Urinary bladder (tissue), 4 donors: ENCODE data around the gene EXOC6B. TPM values are rescaled to one million over a fixed set of nuclear protein-coding genes. Genes with fewer than 3 reads are reported as not detected.
"Not testable (repeated sequence)": the region's sequence is repeated elsewhere in the genome, so short reads cannot be mapped to it uniquely, and the experiment has no call there.

ENCODE experiments used
- DNase-seq: peaks from one replicate; pipeline ENCODE4 v3.0.0-alpha.2; 2015; ENCODE audit errors: extremely low spot score
- H3K27ac ChIP-seq: one replicate; pipeline ENCODE4 v1.5.1; 2013; ENCODE audit warnings: low read depth, mild to moderate bottlenecking, moderate library complexity
- H3K36me3 ChIP-seq: one replicate; pipeline ENCODE4 v1.6.1; 2013; ENCODE audit warnings: mild to moderate bottlenecking, moderate library complexity; ENCODE audit not compliant: insufficient read depth
- H3K4me1 ChIP-seq: one replicate; pipeline ENCODE4 v1.6.1; 2013; ENCODE audit warnings: mild to moderate bottlenecking, moderate library complexity; ENCODE audit not compliant: insufficient read depth
- H3K4me3 ChIP-seq: one replicate; pipeline ENCODE4 v1.5.1; 2013; ENCODE audit warnings: low read depth, low read length
- WGBS: extraction: QIAGEN DNeasy Blood & Tissue Kit; methylation state at CpG from one replicate; pipeline ENCODE4 v1.1.7; 2013; 5-methylcytosine and 5-hydroxymethylcytosine counted together
- polyA plus RNA-seq: library from polyadenylated mRNA; stranded (reverse); fragments of 200-250 nt; gene quantifications from one replicate; pipeline ENCODE4 v1.2.3, GENCODE V29; 2013
- total RNA-seq: library from RNA; depleted of rRNA; stranded (reverse); fragments of >200 nt; gene quantifications from one replicate; pipeline ENCODE4 v1.2.3, GENCODE V29; 2014
- donor health status: healthy with polysubstance abuse.
- donor health status: healthy.

The EXOC6B gene
- total and polyA plus RNA-seq, 2 donors = 14.5 to 47.6 TPM

DNA sequence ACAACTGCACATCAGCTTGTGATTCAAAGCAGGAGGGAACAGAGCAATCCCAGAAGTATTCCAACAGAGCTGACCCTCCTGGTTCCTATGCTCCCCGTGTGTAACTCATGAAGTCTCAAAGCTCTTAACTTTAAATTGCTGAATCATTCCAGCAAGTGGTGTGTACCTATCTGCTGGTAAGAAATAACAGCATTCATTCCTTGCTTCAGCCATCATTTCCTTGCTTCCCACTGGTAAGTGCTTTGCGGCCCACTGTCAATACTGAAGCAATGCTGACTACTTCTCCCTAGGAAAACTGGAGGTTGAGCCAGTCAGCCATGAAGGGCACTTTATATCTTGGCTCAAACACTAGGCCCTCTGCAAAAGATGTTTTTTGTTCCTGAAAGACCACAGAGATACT is 222.4 kb downstream of the EXOC6B start:
- 89% methylated on average over 2 of the region's 2 CpGs for WGBS
- H3K4me1 ChIP-seq = no peaks in the 10 kb centered on the region
- H3K4me3 ChIP-seq = no peak overlapping the region
- H3K27ac ChIP-seq = no peak overlapping the region
- H3K36me3 ChIP-seq = no peaks in the 10 kb centered on the region
- no peak for DNase-seq

DNA sequence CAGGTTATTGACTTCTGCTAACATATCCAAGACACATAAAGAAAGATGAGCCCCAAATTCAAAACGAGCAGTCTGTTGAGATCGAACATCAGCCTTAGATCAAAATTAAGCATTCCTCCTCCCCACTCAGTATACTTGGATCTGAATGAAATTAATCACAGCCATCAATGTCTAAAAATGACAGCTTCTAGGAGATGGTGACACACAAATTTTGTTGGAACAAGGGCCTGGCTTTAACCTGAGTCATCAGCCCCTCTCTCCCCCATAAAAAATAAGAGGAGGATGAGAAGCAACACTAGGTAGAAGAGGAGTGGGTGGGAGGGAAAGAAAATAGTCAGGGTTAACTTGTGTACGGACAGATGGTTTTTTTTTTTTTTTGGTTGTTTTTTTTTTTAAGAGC is 223.1 kb downstream of the EXOC6B start:
- WGBS = 87% methylated on average over 3 of the region's 3 CpGs
- Histone ChIP-seq H3K36me3 (no peaks in the 10 kb centered on the region), H3K27ac (no peak overlapping the region), H3K4me1 (no peaks in the 10 kb centered on the region), H3K4me3 (no peak overlapping the region)
- no peak for DNase-seq

DNA sequence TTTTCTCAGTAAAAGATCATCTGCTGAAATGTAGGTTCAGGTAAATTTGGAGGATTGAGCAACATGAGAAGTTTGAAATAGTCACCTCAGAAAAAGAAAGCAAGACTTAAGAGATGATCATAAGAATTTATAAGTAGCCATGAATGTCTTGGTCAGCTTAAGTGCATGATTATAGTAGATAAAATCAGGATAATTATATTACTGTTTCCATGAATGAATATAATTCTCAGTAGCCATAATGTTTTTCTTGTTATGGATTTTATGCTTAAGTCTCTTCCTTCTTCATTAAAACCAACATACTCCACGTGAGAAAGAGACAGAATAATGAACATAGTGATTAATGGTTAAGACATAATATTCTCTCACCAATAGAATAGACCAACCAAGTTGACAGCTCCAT is 223.7 kb downstream of the EXOC6B start:
- Histone ChIP-seq H3K4me1 (no peaks in the 10 kb centered on the region), H3K27ac (no peak overlapping the region), H3K36me3 (no peaks in the 10 kb centered on the region), H3K4me3 (no peak overlapping the region)
- no peak for DNase-seq
- WGBS = 83% methylated on average over 1 of the region's 1 CpG

DNA sequence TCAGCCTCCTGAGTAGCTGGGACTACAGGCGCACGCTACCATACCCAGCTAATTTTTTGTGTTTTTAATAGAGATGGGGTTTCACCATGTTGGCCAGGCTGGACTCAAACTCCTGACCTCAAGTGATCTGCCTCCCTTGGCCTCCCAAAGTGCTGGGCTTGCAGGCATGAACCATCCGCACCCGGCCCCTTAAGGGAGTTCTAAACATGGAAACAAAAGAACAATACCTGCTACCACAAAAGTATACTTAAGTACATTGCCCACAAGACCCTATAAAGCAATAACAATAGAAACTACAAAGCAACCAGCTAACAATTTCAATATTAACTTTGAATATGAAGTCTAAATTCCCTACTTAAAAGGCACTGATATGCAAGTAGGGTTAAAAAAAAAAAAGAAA is 242.0 kb downstream of the EXOC6B start:
- H3K4me3 ChIP-seq, H3K36me3 ChIP-seq, DNase-seq, H3K27ac ChIP-seq, H3K4me1 ChIP-seq: not testable (repeated sequence)
- 98% methylated on average over 4 of the region's 4 CpGs for WGBS

DNA sequence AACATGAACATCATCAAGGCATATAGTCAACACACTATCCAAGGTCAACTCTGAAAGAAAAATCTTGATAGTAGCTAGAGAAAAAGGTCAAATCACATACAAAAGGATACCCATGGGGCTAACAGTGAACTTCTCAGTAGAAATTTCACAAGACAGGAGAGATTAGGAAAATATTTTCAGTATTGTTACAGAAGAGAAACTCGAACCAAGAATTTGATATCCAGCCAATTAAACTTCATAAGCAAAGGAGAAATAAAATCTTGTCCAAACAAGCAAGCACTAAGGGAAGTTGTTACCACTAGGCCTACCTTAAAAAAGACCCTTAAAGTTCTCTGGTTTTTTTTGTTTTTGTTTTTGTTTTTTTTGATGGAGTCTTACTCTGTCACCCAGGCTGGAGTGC is 242.5 kb downstream of the EXOC6B start:
- Histone ChIP-seq H3K4me1 (no peaks in the 10 kb centered on the region), H3K36me3 (no peaks in the 10 kb centered on the region), H3K4me3 (no peak overlapping the region), H3K27ac (no peak overlapping the region)
- no peak for DNase-seq
- 28% methylated on average over 1 of the region's 1 CpG for WGBS

DNA sequence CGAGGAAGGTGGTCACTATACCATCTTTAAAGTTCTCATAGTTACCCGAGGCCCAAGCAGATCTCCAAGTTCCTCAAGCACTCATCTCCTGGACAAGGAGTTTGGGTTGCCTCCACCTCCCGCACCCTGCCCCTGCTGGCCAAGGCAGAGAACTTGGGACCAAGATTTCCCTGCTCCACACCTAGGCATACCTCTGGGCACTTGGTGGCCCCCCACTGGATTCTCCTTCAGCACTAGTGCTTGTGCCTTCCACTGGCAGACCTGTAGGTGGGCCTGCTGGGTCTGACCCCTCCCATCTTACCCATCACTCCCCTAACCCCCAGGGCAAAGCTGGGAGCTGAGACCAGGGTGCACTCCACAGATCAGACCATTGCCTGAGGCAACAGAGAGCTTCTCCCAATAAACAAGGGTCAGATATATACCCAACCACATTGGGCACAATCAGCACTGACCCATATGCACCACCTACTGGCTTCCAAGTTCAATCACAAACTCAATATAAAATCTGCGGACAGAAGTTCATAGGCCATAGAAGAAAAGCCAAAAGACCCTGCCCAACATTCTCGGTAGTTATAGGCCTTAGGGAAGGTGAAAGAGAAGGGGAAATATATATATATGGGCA is 244.2 kb downstream of the EXOC6B start:
- WGBS = 84% methylated on average over 5 of the region's 5 CpGs
- Histone ChIP-seq H3K4me1 (no peaks in the 10 kb centered on the region), H3K4me3 (no peak overlapping the region), H3K36me3 (no peaks in the 10 kb centered on the region), H3K27ac (no peak overlapping the region)
- DNase-seq = no peak

DNA sequence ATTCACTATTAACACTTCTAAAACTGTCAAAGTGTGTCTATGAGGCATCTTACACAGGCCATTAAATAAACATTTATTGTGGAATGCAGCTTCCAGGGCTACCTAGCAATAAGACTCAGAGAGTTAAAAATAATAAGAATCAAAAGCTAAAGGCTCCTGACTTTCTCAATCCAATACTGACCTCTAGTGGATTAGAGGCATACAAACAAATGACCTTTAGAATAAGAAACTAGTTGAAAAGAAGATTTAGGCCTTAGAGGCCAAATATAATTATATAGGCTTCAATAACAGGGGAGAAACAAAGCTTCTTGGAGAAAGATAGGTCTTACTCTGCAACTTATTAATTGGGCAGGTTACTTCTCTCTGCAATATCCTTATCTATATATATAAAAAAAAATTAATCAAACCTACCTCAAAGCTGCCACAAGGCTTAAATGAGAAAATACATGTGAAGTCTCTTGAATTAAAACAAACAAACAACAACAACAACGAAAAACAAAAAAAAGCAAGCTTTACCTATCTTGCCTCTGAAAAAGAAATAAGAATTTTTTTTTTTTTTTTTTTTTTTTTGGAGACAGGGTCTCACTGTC is 246.1 kb downstream of the EXOC6B start:
- H3K36me3 ChIP-seq = no peaks in the 10 kb centered on the region
- no peak overlapping the region for H3K4me3 ChIP-seq
- DNase-seq = peak; percentile 18
- WGBS = 56% methylated on average over 1 of the region's 1 CpG
- no peak overlapping the region for H3K27ac ChIP-seq
- no peaks in the 10 kb centered on the region for H3K4me1 ChIP-seq

DNA sequence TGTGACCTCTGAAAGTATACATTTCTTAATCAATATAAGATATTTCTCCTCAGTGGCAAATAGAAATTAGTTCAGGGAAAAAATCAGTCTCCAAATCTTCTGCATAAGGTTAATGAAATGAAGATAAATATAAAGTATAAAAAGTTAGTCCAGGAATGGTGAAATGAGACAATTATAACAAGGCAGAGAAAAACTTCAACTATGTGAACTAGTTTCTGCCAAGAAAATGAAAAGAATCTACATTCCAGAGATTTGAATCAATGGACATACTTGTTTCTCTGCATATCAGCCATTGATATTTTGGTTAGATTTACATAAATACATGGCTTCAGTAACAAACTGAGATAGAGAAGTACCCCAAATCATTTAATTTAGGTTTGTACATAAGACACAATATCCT is 249.0 kb downstream of the EXOC6B start:
- H3K4me1 ChIP-seq = no peaks in the 10 kb centered on the region
- no peak overlapping the region for H3K4me3 ChIP-seq
- DNase-seq = no peak
- no peaks in the 10 kb centered on the region for H3K36me3 ChIP-seq
- H3K27ac ChIP-seq = no peak overlapping the region

DNA sequence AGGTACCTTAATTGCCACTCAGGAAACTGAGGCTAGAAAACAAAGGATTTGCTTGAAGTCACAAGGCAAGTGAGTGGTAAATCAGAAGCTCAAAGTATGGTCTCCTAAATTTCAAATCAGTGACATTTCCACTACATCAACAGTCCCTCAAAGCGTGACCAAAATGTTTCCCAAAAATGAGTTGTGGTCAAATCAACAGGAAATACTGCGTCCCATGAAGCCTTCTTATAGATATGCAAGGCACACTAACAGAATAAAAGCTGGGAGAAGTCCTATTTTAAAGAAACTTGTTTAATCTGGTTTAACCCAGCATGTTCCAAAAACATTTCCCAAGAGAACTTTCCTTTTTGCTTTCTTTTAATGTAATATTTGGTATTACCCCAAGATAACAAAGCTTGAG is 249.4 kb downstream of the EXOC6B start:
- no peaks in the 10 kb centered on the region for H3K4me1 ChIP-seq
- WGBS = 82% methylated on average over 2 of the region's 2 CpGs
- H3K36me3 ChIP-seq = no peaks in the 10 kb centered on the region
- H3K4me3 ChIP-seq = no peak overlapping the region
- no peak for DNase-seq
- no peak overlapping the region for H3K27ac ChIP-seq

DNA sequence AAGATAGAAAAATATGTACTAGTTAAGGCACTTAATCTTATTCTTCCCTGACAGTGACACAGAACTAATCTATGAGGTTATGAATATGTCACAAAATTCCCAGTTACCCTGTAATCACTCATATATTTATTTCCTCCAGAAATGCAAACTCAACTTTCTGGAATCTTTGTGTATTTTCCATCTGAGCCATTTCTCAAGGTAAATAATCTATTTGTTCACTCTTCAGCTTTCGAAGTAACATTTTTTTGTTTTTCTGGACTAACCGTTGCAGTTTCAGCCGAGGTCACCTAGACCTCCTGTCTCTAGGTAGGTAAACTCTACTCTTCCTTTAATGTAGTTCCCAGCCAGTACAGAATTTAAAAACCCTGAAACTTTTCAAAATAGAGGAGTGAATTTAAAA is 250.9 kb downstream of the EXOC6B start:
- WGBS = 93% methylated on average over 3 of the region's 3 CpGs
- no peak overlapping the region for H3K4me3 ChIP-seq
- H3K36me3 ChIP-seq = no peaks in the 10 kb centered on the region
- H3K27ac ChIP-seq = no peak overlapping the region
- no peak for DNase-seq
- no peaks in the 10 kb centered on the region for H3K4me1 ChIP-seq

DNA sequence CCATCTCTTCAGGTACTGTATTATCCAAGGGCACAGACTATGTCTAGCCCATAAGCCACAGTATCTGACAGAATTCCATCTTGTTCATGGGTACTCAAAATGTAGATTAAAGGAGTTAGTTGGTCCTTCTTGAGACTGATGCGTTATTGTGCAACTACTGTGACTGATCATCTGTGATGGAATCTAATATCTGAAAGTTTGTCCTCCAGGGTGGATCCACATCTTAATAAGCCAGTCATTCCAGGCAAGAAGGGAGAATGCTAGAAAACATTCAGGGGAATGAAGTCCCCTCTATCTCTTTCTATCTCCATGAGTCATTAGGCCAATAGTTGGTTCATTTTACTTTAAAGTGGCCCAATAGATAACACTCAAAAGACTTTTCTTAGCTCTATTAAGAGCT is 252.6 kb downstream of the EXOC6B start:
- WGBS = 99% methylated on average over 1 of the region's 1 CpG
- Histone ChIP-seq H3K4me3 (no peak overlapping the region), H3K36me3 (no peaks in the 10 kb centered on the region), H3K4me1 (no peaks in the 10 kb centered on the region), H3K27ac (no peak overlapping the region)
- DNase-seq = no peak

DNA sequence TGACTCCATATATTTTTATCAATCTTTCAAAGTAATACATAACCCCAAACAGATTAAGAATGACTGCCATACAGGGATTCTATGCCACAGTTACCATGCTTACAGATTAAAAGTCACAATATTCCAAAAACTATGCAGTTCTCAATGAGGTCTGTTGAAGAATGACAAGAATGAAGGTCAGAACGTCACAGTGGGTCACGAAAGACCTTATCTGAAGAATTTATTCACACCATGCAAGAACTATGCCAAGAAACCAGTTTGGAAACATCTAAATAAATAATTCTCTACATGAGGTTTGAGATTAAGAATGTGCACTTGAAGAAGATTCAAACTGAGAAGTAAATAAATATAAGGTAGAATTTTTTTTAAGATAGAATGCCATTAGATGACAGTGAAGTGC is 253.3 kb downstream of the EXOC6B start:
- WGBS = 44% methylated on average over 2 of the region's 2 CpGs
- no peak overlapping the region for H3K4me3 ChIP-seq
- H3K4me1 ChIP-seq = no peaks in the 10 kb centered on the region
- no peaks in the 10 kb centered on the region for H3K36me3 ChIP-seq
- no peak overlapping the region for H3K27ac ChIP-seq
- DNase-seq = no peak

DNA sequence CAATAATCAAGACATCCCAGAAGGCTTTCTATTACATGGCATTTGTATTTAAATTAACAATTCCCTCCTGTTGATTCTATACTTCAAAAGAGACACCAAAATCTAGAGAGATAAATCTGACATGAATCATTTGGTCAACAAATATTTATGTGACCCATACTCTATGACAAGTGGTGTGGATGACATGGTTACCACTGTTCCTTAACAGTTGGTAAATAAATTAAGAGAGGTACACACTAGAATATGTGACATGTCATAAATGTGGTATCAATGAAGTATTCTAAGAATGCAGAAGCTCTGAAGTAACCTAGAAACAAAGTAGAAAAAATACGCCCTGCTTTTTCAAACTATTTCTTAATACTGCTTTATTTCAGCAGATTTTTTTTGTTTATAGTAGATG is 255.4 kb downstream of the EXOC6B start:
- WGBS = 95% methylated on average over 1 of the region's 1 CpG
- no peak for DNase-seq
- H3K27ac ChIP-seq = no peak overlapping the region
- H3K4me3 ChIP-seq = no peak overlapping the region
- H3K36me3 ChIP-seq = no peaks in the 10 kb centered on the region
- H3K4me1 ChIP-seq = no peaks in the 10 kb centered on the region

DNA sequence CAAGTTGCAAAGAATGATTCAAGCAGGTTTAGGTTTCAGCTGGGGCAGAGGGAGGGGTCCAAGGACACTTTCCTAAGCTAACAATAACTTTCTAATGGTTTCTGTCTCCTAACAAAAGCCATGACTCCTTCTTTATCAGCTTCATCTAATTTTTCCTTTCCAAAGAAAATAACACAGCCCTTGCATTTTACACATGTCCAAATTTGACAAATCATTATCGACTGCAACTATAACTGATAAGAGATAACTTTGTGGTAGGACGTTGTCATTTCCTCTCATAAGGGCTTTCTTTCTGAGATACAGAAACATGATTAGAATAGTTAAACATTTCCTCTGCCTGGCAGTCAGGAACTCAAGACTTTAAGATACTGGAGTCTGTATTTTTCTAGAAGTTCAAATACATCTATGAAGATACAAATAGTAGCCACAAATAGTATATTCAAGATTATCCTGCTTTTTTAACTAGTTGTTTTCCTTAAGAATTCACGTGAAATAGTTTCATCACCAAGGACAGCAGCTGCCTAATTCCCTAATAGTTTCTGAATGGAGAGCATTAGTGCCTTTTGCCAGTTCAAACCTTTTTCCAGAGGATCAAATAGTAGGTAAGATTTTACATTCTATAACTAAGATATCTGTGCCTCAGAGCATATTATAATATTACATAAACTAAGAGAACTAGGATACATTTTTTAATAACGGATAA is 263.2 kb downstream of the EXOC6B start:
- 30% methylated on average over 4 of the region's 4 CpGs for WGBS
- DNase-seq = no peak
- Histone ChIP-seq H3K27ac (no peak overlapping the region), H3K36me3 (no peaks in the 10 kb centered on the region), H3K4me3 (no peak overlapping the region), H3K4me1 (no peaks in the 10 kb centered on the region)
